Measurements from ENCODE around the gene PIGH. TPM values are rescaled to one million over a fixed set of nuclear protein-coding genes. Genes with fewer than 3 reads are reported as not detected.

PIGH gene
- total RNA-seq, 4 donors from 2014 or later: 43.0 to 103 (median 63.1) TPM

DNA sequence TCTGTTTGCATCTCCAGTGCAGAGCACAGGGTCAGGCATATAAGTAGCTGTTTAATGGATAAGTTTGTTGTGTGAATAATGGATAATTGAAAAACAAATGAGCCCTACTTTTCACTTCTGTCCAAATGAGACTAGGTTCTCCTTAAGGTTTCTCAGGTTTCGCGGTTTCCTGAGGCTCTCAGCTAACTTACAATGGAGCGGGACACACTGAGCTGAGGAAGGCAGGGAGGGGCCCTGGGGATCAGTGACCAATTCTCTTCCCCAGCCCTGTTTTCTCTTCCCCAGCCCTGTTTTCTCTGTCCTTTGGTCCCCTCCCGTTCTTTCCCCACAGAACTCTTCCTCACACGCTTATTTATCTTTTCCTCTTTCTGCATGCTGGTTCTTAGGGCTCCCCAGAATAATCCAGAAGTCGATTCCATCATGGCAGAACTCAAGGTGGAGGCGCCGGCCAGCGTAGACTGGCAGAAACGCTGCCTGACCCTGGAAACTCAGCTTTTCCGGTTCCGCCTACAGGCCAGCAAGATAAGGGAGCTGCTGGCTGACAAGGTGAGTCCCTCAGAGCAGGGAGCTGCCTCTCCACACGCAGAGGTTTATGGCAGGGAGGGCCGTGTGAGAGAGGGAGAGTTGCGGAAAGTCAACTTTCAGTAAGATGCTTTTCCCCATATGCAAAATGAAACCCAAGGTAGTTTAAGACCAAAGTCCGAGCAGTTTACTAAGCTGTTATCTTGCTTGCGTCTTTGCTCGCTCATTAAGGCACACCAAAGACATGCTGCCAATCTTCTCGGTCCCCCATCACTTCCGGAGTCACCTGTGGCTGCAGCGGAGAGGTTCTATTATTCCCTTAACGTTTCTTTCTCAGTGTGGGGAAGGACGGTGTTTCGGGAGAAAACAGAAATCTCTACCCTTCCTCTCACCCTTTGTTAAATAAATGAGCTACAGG, 58.4 kb downstream of the PIGH start:
- Histone ChIP-seq H3K27ac (no peak overlapping the region), H3K4me1 (peaks cover 24 to 25% of the 10 kb centered on the region in 2 donors), H3K9me3 (no peaks in the 10 kb centered on the region), H3K4me3 (replicated peaks in 1 of 3) (no peak overlapping the region), H3K27me3 (no peaks in the 10 kb centered on the region), H3K36me3 (peaks cover 0 to 24% of the 10 kb centered on the region in 2 donors)
- intact Hi-C loops (cut with DNase I): no loop called here
- DNase-seq: no peak
- WGBS, 2 donors: 74 to 77% methylated on average over 24 of the region's 24 CpGs
- TF ChIP-seq, protein P1, sequence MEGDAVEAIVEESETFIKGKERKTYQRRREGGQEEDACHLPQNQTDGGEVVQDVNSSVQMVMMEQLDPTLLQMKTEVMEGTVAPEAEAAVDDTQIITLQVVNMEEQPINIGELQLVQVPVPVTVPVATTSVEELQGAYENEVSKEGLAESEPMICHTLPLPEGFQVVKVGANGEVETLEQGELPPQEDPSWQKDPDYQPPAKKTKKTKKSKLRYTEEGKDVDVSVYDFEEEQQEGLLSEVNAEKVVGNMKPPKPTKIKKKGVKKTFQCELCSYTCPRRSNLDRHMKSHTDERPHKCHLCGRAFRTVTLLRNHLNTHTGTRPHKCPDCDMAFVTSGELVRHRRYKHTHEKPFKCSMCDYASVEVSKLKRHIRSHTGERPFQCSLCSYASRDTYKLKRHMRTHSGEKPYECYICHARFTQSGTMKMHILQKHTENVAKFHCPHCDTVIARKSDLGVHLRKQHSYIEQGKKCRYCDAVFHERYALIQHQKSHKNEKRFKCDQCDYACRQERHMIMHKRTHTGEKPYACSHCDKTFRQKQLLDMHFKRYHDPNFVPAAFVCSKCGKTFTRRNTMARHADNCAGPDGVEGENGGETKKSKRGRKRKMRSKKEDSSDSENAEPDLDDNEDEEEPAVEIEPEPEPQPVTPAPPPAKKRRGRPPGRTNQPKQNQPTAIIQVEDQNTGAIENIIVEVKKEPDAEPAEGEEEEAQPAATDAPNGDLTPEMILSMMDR (IDR thresholded peaks at IDR 0.05): no peak
- TF ChIP-seq POLR2A (IDR thresholded peaks at IDR 0.05): no peak

Small RNAs within 50 kb of the gene (small RNA-seq; reads per million reads assigned to genes)
- gene AL132640.3 (not detected), gene RF00019 (not detected)

Other genes starting within 250 kb of the PIGH start
- 100 to 1,000 TPM; 123 to 220 (median 192) TPM for gene ATP6V1D, start 240.5 kb downstream of the PIGH start, total RNA-seq
- gene EIF2S1, start 239.9 kb downstream of the PIGH start, total RNA-seq: 10 to 100 TPM; 53.3 to 98.5 (median 69.6) TPM
- gene PLEK2, start 188.1 kb downstream of the PIGH start, total RNA-seq: 10 to 100 TPM; 22.0 to 75.2 (median 58.6) TPM
- gene TMEM229B, start 111.5 kb downstream of the PIGH start, total RNA-seq: 10 to 100 TPM; 27.3 to 63.5 (median 35.0) TPM
- gene PLEKHH1, start 67.0 kb downstream of the PIGH start, total RNA-seq: 100 to 1,000 TPM; 225 to 336 (median 241) TPM
- 100 to 1,000 TPM in 2 of 4 donors, 10 to 100 TPM in 2; 76.1 to 160 (median 95.0) TPM for gene ARG2, start 19.7 kb upstream of the PIGH start, total RNA-seq
- 100 to 1,000 TPM in 2 of 4 donors, 10 to 100 TPM in 2; 82.0 to 178 (median 99.8) TPM for gene VTI1B, start 74.4 kb upstream of the PIGH start, total RNA-seq
- 100 to 1,000 TPM in 3 of 4 donors, 10 to 100 TPM in 1; 72.2 to 158 (median 112) TPM for gene RDH11, start 95.5 kb upstream of the PIGH start, total RNA-seq
- 1 to 10 TPM in 1 of 4 donors, under 1 TPM in 2, not detected in 1; 0.22 to 2.9 (median 0.92) TPM for gene RDH12, start 101.6 kb upstream of the PIGH start, total RNA-seq
- 10 to 100 TPM; 21.5 to 49.7 (median 37.1) TPM for gene ZFYVE26, start 216.3 kb upstream of the PIGH start, total RNA-seq
- gene RAD51B, start 219.5 kb upstream of the PIGH start, total RNA-seq: 10 to 100 TPM; 14.0 to 16.4 (median 14.8) TPM

Measured in thyroid gland (tissue), 4 donors.